Neural cell (in vitro differentiated cells): Measurements from ENCODE around the gene CDK12. TPM values are rescaled to one million over a fixed set of nuclear protein-coding genes. Genes with fewer than 3 reads are reported as not detected.

Experiments used
- H2AFZ ChIP-seq: fragments of 200-600, 300-800 bp; sonication (generic), shearing (Covaris generic); 2 replicates; pipeline ENCODE4 v1.6.0; 2014; ENCODE audit warnings: low read depth, mild to moderate bottlenecking, antibody characterized with exemption, low read length, moderate library complexity
- H3F3A ChIP-seq: fragments of 200-600 bp; shearing (Covaris generic); 2 replicates; pipeline ENCODE4 v1.6.1; 2016; ENCODE audit warnings: mild to moderate bottlenecking, moderate library complexity, mixed read lengths, antibody characterized with exemption, low read length; ENCODE audit not compliant: insufficient read depth, poor library complexity, severe bottlenecking
- H3K27ac ChIP-seq: fragments of 200-600, 300-800 bp; sonication (generic), shearing (Covaris generic); 2 replicates; pipeline ENCODE4 v1.5.1; 2014; ENCODE audit warnings: mild to moderate bottlenecking, low read length, moderate library complexity
- H3K27me3 ChIP-seq: fragments of 300-800, 200-600 bp; sonication (generic), shearing (Covaris generic); 2 replicates; pipeline ENCODE4 v1.6.0; 2014; ENCODE audit warnings: mild to moderate bottlenecking, low read depth, low read length, moderate library complexity; ENCODE audit not compliant: insufficient read depth
- H3K36me3 ChIP-seq: fragments of 300-800, 200-600 bp; sonication (generic), shearing (Covaris generic); 2 replicates; pipeline ENCODE4 v1.5.1; 2014; ENCODE audit warnings: mild to moderate bottlenecking, antibody characterized with exemption, low read length, moderate library complexity; ENCODE audit not compliant: insufficient read depth
- H3K4me2 ChIP-seq: fragments of 300-800, 200-600 bp; sonication (generic), shearing (Covaris generic); 2 replicates; pipeline ENCODE4 v1.6.0; 2014; ENCODE audit warnings: mild to moderate bottlenecking, low read length
- H3K4me3 ChIP-seq: fragments of 300-800, 200-600 bp; sonication (generic), shearing (Covaris generic); 2 replicates; pipeline ENCODE4 v1.5.1; 2014; ENCODE audit warnings: mild to moderate bottlenecking, low read length, moderate library complexity
- H3K79me2 ChIP-seq: fragments of 200-600 bp; shearing (Covaris generic); replicated peaks from 2 replicates; pipeline ENCODE4 v1.6.0; 2014; ENCODE audit warnings: mild to moderate bottlenecking, low read length, moderate library complexity; ENCODE audit not compliant: insufficient read depth
- H3K9ac ChIP-seq: fragments of 300-800, 200-600 bp; sonication (generic), shearing (Covaris generic); 2 replicates; pipeline ENCODE4 v1.6.1; 2016; ENCODE audit warnings: mild to moderate bottlenecking, low read length, mixed read lengths
- H3K9me2 ChIP-seq: fragments of 200-600 bp; shearing (Covaris generic); 2 replicates; pipeline ENCODE4 v1.6.1; 2016; ENCODE audit warnings: mild to moderate bottlenecking, low read length, mixed read lengths; ENCODE audit not compliant: insufficient read depth
- H3K9me3 ChIP-seq: fragments of 200-600, 300-800 bp; sonication (generic), shearing (Covaris generic); 2 replicates; pipeline ENCODE4 v1.6.1; 2016; ENCODE audit warnings: mild to moderate bottlenecking, mixed run types, low read length, moderate library complexity, mixed read lengths
- H4K20me1 ChIP-seq: fragments of 200-600 bp; shearing (Covaris generic); 2 replicates; pipeline ENCODE4 v1.6.1; 2016; ENCODE audit warnings: mild to moderate bottlenecking, mixed run types; ENCODE audit not compliant: insufficient read depth
- EP300 ChIP-seq: fragments of 450-650 bp; conservative IDR thresholded peaks from 2 replicates; pipeline ENCODE4 v1.6.1; 2014; ENCODE audit warnings: antibody characterized with exemption, mild to moderate bottlenecking, moderate library complexity; ENCODE audit not compliant: poor library complexity, severe bottlenecking
- EZH2 ChIP-seq: fragments of 200-600, 300-800 bp; shearing (Covaris generic), sonication (generic); IDR thresholded peaks from 2 replicates; pipeline ENCODE4 v1.6.1; 2014; ENCODE audit warnings: antibody characterized with exemption, low read length, borderline replicate concordance, mild to moderate bottlenecking; ENCODE audit not compliant: insufficient read depth, poor library complexity, severe bottlenecking
- MXI1 ChIP-seq: fragments of 450-650 bp; conservative IDR thresholded peaks from 2 replicates; pipeline ENCODE4 v1.6.1; 2014; ENCODE audit warnings: antibody characterized with exemption, mild to moderate bottlenecking; ENCODE audit not compliant: poor library complexity, severe bottlenecking
- POLR2AphosphoS5 ChIP-seq: IDR thresholded peaks from 2 replicates; pipeline ENCODE4 v1.6.1; 2012
- RAD21 ChIP-seq: fragments of 450-650 bp; conservative IDR thresholded peaks from 2 replicates; pipeline ENCODE4 v1.6.1; 2014; ENCODE audit warnings: antibody characterized with exemption, mild to moderate bottlenecking, moderate library complexity
- SMC3 ChIP-seq: fragments of 450-650 bp; conservative IDR thresholded peaks from 2 replicates; pipeline ENCODE4 v1.6.1; 2014; ENCODE audit warnings: antibody characterized with exemption, mild to moderate bottlenecking, moderate library complexity; ENCODE audit not compliant: poor library complexity
- TAF1 ChIP-seq: IDR thresholded peaks from 2 replicates; pipeline ENCODE4 v1.6.1; 2012; ENCODE audit warnings: low read depth
- polyA plus RNA-seq: library from polyadenylated mRNA; depleted of rRNA; stranded (reverse); fragments of >200 nt; gene quantifications from 2 replicates; pipeline ENCODE4 v1.2.3, GENCODE V29; 2014
- TF ChIP-seq, protein P1 (sequence below): IDR thresholded peaks from 2 replicates; pipeline ENCODE4 v1.6.1; 2012; ENCODE audit warnings: borderline replicate concordance
- TF ChIP-seq, protein P2 (sequence below): fragments of 450-650 bp; IDR thresholded peaks from 2 replicates; pipeline ENCODE4 v1.5.1; 2014; ENCODE audit warnings: antibody characterized with exemption, mild to moderate bottlenecking, moderate library complexity; ENCODE audit not compliant: poor library complexity, severe bottlenecking

CDK12 gene
- polyA plus RNA-seq, 1 donor from 2014 or later = 10.4 TPM

DNA sequence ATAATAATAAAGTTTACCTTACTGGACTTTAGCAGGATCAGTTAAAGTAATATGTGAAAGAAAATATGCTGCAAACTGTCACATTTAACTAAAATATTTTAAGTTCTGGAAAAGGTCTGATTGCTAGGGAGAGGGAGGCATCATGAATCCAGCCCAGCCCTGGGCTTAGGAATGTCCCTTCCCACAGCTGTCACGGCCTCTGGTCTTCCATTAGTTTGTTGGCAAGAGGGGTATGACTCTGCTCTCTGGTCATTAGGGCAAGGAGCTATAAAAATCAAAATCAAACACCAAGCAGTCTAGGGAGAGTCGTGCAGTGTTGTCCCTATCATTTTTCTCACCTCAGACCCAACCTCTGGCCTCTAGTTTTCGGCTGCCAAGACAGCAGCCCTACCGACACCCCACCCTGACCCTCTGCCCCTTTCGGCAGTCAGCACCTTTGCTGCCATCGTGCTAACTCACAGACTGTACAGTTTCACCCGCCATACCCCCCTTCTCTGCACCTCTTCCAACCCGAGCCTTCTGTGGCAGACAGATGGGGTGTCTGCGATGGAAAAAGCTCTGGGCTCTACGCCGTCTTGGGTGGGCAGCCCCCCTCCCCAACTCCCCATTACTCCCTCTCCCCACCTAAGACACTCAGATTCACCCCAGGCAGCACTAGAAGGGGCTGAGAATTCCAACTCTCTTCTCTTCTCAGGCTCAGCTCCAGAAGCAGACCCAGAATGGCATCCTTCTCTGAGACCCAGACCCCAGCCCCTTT lies 105.0 kb downstream of the CDK12 start:
- Histone ChIP-seq H3K27me3 (no peaks in the 10 kb centered on the region), H3K36me3 (no peaks in the 10 kb centered on the region), H3F3A (no peaks in the 10 kb centered on the region), H2AFZ (no peak overlapping the region), H3K9me3 (no peaks in the 10 kb centered on the region), H3K9ac (no peak overlapping the region), H4K20me1 (no peaks in the 10 kb centered on the region), H3K27ac (no peak overlapping the region), H3K4me3 (no peak overlapping the region), H3K79me2 (no peaks in the 10 kb centered on the region), H3K9me2 (no peaks in the 10 kb centered on the region), H3K4me2 (no peak overlapping the region)
- TF ChIP-seq TAF1 = no peak
- TF ChIP-seq EP300 = no peak
- no peak for TF ChIP-seq POLR2AphosphoS5
- TF ChIP-seq, protein P1, sequence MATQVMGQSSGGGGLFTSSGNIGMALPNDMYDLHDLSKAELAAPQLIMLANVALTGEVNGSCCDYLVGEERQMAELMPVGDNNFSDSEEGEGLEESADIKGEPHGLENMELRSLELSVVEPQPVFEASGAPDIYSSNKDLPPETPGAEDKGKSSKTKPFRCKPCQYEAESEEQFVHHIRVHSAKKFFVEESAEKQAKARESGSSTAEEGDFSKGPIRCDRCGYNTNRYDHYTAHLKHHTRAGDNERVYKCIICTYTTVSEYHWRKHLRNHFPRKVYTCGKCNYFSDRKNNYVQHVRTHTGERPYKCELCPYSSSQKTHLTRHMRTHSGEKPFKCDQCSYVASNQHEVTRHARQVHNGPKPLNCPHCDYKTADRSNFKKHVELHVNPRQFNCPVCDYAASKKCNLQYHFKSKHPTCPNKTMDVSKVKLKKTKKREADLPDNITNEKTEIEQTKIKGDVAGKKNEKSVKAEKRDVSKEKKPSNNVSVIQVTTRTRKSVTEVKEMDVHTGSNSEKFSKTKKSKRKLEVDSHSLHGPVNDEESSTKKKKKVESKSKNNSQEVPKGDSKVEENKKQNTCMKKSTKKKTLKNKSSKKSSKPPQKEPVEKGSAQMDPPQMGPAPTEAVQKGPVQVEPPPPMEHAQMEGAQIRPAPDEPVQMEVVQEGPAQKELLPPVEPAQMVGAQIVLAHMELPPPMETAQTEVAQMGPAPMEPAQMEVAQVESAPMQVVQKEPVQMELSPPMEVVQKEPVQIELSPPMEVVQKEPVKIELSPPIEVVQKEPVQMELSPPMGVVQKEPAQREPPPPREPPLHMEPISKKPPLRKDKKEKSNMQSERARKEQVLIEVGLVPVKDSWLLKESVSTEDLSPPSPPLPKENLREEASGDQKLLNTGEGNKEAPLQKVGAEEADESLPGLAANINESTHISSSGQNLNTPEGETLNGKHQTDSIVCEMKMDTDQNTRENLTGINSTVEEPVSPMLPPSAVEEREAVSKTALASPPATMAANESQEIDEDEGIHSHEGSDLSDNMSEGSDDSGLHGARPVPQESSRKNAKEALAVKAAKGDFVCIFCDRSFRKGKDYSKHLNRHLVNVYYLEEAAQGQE = no peak
- TF ChIP-seq, protein P2, sequence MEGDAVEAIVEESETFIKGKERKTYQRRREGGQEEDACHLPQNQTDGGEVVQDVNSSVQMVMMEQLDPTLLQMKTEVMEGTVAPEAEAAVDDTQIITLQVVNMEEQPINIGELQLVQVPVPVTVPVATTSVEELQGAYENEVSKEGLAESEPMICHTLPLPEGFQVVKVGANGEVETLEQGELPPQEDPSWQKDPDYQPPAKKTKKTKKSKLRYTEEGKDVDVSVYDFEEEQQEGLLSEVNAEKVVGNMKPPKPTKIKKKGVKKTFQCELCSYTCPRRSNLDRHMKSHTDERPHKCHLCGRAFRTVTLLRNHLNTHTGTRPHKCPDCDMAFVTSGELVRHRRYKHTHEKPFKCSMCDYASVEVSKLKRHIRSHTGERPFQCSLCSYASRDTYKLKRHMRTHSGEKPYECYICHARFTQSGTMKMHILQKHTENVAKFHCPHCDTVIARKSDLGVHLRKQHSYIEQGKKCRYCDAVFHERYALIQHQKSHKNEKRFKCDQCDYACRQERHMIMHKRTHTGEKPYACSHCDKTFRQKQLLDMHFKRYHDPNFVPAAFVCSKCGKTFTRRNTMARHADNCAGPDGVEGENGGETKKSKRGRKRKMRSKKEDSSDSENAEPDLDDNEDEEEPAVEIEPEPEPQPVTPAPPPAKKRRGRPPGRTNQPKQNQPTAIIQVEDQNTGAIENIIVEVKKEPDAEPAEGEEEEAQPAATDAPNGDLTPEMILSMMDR = no peak
- TF ChIP-seq EZH2 = no peak
- TF ChIP-seq MXI1 = no peak
- TF ChIP-seq SMC3 = no peak
- no peak for TF ChIP-seq RAD21

DNA sequence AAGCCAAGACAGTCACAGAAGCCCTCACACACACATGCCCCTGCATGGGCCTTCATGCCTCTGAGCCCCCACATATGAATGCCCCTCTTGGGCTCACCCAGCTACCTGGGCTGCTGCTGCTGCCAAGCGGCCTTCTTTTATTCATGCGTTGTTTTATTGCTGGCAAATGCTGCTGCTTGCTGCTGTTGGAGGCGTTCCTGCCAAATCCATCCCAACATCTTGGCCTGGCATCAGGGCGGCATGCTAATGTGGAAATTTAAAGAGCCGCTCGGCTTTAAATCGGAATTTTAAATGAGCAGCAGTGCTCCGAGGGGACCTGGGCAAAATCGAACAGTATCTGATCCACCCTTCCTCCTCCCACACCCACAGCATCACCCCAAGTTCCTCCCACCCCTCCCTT lies 107.4 kb downstream of the CDK12 start:
- no peaks in the 10 kb centered on the region for H3F3A ChIP-seq
- no peak overlapping the region for H3K27ac ChIP-seq
- no peak overlapping the region for H3K4me3 ChIP-seq

More for the DNA sequence above, 107.4 kb downstream of the CDK12 start:
- H3K4me2 ChIP-seq = no peak overlapping the region
- TF ChIP-seq EZH2 = no peak
- TF ChIP-seq, protein P1 = no peak
- TF ChIP-seq, protein P2 = no peak
- TF ChIP-seq SMC3 = no peak
- no peak for TF ChIP-seq TAF1
- no peak for TF ChIP-seq EP300
- no peak for TF ChIP-seq POLR2AphosphoS5
- no peak for TF ChIP-seq MXI1
- no peaks in the 10 kb centered on the region for H3K9me2 ChIP-seq
- no peaks in the 10 kb centered on the region for H4K20me1 ChIP-seq
- H3K79me2 ChIP-seq = no peaks in the 10 kb centered on the region
- H3K9me3 ChIP-seq = no peaks in the 10 kb centered on the region
- no peak overlapping the region for H2AFZ ChIP-seq
- H3K9ac ChIP-seq = no peak overlapping the region
- H3K36me3 ChIP-seq = no peaks in the 10 kb centered on the region
- H3K27me3 ChIP-seq = no peaks in the 10 kb centered on the region
